ENCODE data around the gene AIPL1. TPM values are rescaled to one million over a fixed set of nuclear protein-coding genes. Genes with fewer than 3 reads are reported as not detected.

The AIPL1 gene
- total RNA-seq, 8 experiments from 2014 or later, result 0.08 to 1.00 (median 0.39) TPM; not detected in 4

DNA sequence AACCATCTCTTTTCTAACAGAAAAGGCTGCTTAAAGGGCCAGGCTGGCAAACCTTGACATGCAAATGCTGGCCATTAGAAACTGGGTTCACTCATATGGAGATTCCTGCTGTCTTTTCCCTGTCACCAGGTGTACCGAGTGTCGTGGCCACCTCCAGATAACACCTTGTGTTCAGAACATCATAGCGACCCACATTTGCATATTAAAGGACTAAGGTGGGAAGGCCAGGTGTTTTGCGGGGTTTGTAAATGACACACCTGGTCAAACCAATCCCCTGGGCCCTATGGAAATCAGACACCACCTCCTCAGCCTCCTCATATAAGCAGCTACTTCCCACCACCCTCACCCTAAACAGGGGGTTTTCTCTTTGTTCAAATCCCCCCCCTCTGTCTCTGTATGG, 2.5 kb upstream of the AIPL1 start:
- 6 to 52% (median 40%) methylated on average over 1 to 3 of the region's 4 CpGs; no CpG with 5 or more reads in 4 of the 10 experiments for WGBS, 10 experiments
- no peak overlapping the region for H3K4me3 ChIP-seq
- peaks cover 13 to 15% of the 10 kb centered on the region in 2 donors for H3K4me1 ChIP-seq (replicated peaks in 1 of 2)
- in situ Hi-C loops (cut with MboI; ENCODE audit: low pct_unique_long_range_greater_than_20kb in 2 of 9, low sequenced_read_pairs in 9 of 9, unreplicated experiment in 9 of 9), result loop anchor here in 2 of 9 experiments (10.0 to 25.0 kb wide), 2 partner anchors 850 to 853 kb away; partner anchors contain the start of gene NLRP1 (in 2 of the 2)
- no peak overlapping the region for H3K27ac ChIP-seq
- no peak for ATAC-seq (replicated peaks in 6 of 8)

DNA sequence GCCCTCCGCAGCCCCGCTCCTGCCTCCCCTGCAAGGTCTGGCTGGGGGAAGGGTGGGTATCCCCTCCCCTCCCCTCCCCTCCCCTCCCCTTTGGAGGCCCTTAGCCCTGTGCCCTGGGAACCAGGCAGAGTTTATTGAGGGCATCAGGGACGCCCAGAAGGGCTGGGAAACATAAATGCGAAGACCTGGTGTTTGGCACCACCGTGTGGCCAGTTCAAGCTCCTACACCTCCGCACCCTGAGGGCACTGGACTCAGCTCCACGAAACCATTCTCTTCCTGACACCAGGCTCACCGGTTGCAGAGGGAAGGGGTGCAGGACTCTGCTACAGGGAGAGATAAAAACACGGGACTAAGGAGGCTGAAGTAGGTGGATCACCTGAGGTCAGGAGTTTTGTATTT, 1.0 kb upstream of the AIPL1 start:
- 0 to 18% (median 0%) methylated on average over 1 to 3 of the region's 9 CpGs; no CpG with 5 or more reads in 7 of the 10 experiments for WGBS, 10 experiments
- Histone ChIP-seq H3K27ac (no peak overlapping the region), H3K4me1 (replicated peaks in 1 of 2) (peaks cover 13 to 15% of the 10 kb centered on the region in 2 donors), H3K4me3 (no peak overlapping the region)
- in situ Hi-C loops (cut with MboI; ENCODE audit: low pct_unique_long_range_greater_than_20kb in 2 of 9, low sequenced_read_pairs in 9 of 9, unreplicated experiment in 9 of 9), result loop anchor here in 2 of 9 experiments (10.0 to 25.0 kb wide), 2 partner anchors 849 to 851 kb away; partner anchors contain the start of gene NLRP1 (in 2 of the 2)
- peak; percentile 81 to 99 (median 84) for ATAC-seq (replicated peaks in 6 of 8)

DNA sequence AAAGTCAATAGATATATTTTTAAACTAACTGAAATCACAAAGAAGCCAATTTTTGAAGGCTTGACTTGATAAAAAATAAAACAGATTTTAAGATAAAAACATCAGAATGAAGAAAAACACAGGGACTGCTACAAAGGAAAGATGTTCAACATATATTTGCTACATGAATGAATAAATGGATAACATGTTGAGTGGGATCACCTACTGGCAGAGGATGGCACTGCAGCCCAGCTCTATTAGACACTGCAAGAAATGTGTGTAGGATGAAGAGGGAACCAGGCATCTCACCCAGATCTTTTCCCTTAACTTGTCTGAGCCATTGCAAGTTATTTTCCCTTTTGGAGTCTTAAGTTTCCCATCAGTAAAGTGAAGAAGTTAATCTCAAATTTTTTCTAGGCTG, 4.2 kb downstream of the AIPL1 start:
- in situ Hi-C loops (cut with MboI; ENCODE audit: low pct_unique_long_range_greater_than_20kb in 2 of 9, low sequenced_read_pairs in 9 of 9, unreplicated experiment in 9 of 9), result loop anchor here in 2 of 9 experiments (10.0 to 25.0 kb wide), 2 partner anchors 843 to 846 kb away; partner anchors contain the start of gene NLRP1 (in 2 of the 2)
- Histone ChIP-seq H3K4me3 (no peak overlapping the region), H3K4me1 (replicated peaks in 1 of 2) (peaks cover 0 to 5% of the 10 kb centered on the region in 2 donors), H3K27ac (no peak overlapping the region)
- no peak for ATAC-seq (replicated peaks in 6 of 8)

DNA sequence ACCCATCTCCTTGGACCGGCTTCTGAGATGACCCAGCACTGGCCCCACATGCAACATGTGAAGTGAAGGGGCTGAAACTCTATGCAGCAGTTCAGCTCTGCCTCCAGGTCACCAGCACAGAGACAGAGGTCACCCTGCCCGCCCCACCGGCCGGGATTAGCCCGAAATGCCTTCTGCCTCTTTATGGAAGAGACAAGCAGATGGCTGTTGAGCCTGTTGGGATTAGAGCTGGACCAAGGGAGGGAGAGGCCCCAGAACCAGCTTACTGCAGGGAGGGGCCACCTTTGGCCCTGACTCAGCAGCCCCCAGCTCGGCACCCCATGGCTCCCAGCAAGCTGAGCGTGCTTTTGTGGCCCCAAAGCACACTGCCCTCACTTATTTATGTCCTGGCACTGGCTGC, 5.7 kb downstream of the AIPL1 start:
- 10 to 80% (median 17%) methylated on average over 1 to 4 of the region's 7 CpGs; no CpG with 5 or more reads in 6 of the 10 experiments for WGBS, 10 experiments
- Histone ChIP-seq H3K4me1 (replicated peaks in 1 of 2) (peaks cover 0 to 5% of the 10 kb centered on the region in 2 donors), H3K4me3 (no peak overlapping the region), H3K27ac (no peak overlapping the region)
- ATAC-seq (replicated peaks in 6 of 8), result peak in 1 of 8 experiments; percentile 16
- in situ Hi-C loops (cut with MboI; ENCODE audit: low pct_unique_long_range_greater_than_20kb in 2 of 9, low sequenced_read_pairs in 9 of 9, unreplicated experiment in 9 of 9), result loop anchor here in 6 of 9 experiments (10.0 to 25.0 kb wide), 3 partner anchors 834 to 844 kb away; partner anchors contain the start of gene NLRP1 (in 5 of the 6)

DNA sequence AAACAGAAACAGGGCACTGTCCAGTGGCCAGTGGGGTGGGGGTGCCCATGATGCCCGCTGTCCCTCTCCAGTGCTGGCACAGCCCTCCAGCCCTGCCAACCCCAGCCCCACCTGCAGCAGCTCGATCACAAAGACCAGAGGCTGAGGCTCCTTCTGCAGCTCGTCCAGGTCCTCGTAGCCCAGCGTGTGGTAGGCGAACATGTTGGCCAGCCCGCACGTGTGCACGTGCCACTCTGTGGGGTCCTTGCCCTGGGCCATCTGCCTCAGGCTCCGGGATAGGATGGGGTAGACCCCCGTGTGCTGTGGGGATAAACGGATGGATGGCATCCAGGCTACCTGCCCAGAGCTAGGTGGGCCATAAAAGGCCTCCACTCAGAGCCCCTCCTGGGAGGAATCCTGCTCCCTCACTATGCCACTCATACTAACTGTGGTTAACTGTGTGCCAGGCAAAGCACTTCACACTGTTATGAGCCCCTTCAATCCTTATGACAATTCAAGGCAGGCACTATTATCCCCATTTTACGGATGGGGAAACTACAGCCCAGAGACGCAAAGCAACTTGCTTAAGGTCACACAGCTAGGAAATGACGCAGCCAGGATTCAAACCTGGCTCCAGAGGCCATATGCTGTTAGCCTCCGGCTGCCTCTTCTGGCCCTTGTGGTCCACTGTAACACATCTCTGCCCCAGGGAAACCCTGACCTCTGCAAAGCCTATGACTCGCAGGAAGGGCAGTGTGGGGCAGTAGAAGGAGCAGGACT, 6.5 kb downstream of the AIPL1 start:
- in situ Hi-C loops (cut with MboI; ENCODE audit: low pct_unique_long_range_greater_than_20kb in 2 of 9, low sequenced_read_pairs in 9 of 9, unreplicated experiment in 9 of 9), result loop anchor here in 6 of 9 experiments (10.0 to 25.0 kb wide), 3 partner anchors 834 to 844 kb away; partner anchors contain the start of gene NLRP1 (in 5 of the 6)
- no peak for ATAC-seq (replicated peaks in 6 of 8)
- 31 to 100% (median 92%) methylated on average over 2 to 13 of the region's 17 CpGs; no CpG with 5 or more reads in 3 of the 10 experiments for WGBS, 10 experiments
- H3K27ac ChIP-seq, result no peak overlapping the region
- peaks cover 0 to 5% of the 10 kb centered on the region in 2 donors for H3K4me1 ChIP-seq (replicated peaks in 1 of 2)
- no peak overlapping the region for H3K4me3 ChIP-seq

DNA sequence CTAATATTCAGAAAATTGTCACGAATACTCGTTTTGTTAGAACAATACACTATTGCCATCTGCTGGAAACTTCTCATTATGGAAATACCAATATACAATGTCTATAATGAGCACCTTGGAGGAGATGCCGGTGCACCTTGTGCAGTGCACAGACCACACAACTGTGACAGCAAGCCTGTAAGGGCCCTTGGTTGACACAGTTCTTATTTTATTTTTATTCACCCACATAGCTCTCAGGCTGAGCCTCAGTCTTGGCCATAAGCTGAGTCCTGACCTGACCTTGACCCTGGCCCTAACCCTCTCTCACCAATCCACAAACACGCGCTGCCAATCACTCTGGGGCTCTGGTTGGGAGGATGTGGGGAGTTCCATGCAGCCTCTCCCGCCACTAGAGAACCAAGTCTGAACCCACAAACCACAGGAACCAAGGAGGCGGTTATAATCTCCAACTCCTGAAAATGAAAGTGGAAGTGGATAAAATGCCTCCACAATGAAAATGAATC, 7.6 kb downstream of the AIPL1 start:
- 50 to 97% (median 74%) methylated on average over 2 to 6 of the region's 7 CpGs; no CpG with 5 or more reads in 3 of the 10 experiments for WGBS, 10 experiments
- ATAC-seq (replicated peaks in 6 of 8), result peak in 1 of 8 experiments; percentile 37
- H3K4me3 ChIP-seq, result no peak overlapping the region
- H3K27ac ChIP-seq, result no peak overlapping the region
- in situ Hi-C loops (cut with MboI; ENCODE audit: low pct_unique_long_range_greater_than_20kb in 2 of 9, low sequenced_read_pairs in 9 of 9, unreplicated experiment in 9 of 9), result loop anchor here in 6 of 9 experiments (10.0 to 25.0 kb wide), 3 partner anchors 833 to 843 kb away; partner anchors contain the start of gene NLRP1 (in 5 of the 6)
- H3K4me1 ChIP-seq (replicated peaks in 1 of 2), result peaks cover 0 to 5% of the 10 kb centered on the region in 2 donors

DNA sequence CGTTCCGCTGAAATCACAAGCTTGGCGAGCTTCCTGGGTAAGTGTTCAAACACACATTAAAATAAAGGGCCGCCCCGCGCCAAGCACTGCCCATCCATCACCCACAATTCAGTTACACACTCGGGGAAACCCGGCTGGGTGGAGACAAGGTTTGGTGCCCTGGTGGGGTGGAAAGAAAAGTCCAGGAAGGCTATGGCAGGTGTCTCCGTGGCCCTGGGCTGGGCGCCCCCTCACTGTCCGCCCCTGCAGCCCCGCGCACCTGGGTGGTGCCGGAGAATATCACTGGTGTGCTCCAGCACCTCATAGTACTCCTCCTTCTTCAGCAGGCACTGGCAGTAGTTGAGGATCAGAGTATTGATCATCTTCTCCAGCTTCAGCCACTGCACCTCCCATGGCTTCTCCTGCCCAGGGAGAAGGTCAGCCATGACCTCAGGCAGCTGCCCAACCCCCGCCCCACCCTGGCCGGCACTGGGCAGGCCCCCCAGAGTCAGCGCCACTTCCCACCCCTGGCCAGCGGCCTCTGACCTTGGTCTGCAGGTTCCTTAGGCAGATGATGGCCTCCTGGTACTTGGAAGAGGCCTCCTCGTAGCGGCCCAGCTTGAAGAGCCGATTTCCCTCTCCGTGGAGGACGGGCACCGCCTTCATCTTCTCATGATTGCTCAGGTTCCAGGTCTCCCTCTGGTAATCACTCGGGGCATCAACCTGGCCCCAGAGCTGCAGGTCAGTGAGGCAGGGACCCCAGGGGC, 8.4 kb downstream of the AIPL1 start:
- no peak for ATAC-seq (replicated peaks in 6 of 8)
- no peak overlapping the region for H3K27ac ChIP-seq
- peaks cover 0 to 5% of the 10 kb centered on the region in 2 donors for H3K4me1 ChIP-seq (replicated peaks in 1 of 2)
- WGBS, 10 experiments, result 53 to 100% (median 83%) methylated on average over 1 to 12 of the region's 25 CpGs; no CpG with 5 or more reads in 2 of the 10 experiments
- H3K4me3 ChIP-seq, result no peak overlapping the region
- in situ Hi-C loops (cut with MboI; ENCODE audit: low pct_unique_long_range_greater_than_20kb in 2 of 9, low sequenced_read_pairs in 9 of 9, unreplicated experiment in 9 of 9), result loop anchor here in 6 of 9 experiments (10.0 to 25.0 kb wide), 3 partner anchors 832 to 842 kb away; partner anchors contain the start of gene NLRP1 (in 5 of the 6)

DNA sequence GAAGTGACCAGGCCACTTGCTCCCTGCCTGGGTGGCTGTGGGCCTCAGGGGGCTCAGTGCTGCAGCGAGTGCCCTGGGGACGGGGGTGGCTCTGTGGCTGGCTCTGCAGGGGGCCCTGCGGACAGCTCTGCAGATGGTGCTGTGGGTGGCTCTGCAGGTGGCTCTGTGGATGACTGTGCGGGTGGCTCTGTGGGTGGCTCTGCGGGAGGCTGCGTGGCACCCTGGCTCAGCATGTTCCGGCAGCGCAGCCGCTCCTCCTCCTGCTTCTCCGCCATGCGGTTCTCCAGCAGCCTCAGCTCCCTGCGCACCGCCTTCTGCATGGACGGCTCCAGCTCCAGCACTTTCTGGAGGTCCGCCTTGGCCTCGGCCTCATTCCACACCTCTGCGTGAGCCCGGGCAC, 9.5 kb downstream of the AIPL1 start:
- ATAC-seq (replicated peaks in 6 of 8), result no peak
- Histone ChIP-seq H3K4me3 (no peak overlapping the region), H3K4me1 (replicated peaks in 1 of 2) (peaks cover 0 to 5% of the 10 kb centered on the region in 2 donors), H3K27ac (no peak overlapping the region)
- in situ Hi-C loops (cut with MboI; ENCODE audit: low pct_unique_long_range_greater_than_20kb in 2 of 9, low sequenced_read_pairs in 9 of 9, unreplicated experiment in 9 of 9), result loop anchor here in 6 of 9 experiments (10.0 to 25.0 kb wide), 3 partner anchors 831 to 841 kb away; partner anchors contain the start of gene NLRP1 (in 5 of the 6)
- 48 to 80% methylated on average over 1 to 2 of the region's 18 CpGs; no CpG with 5 or more reads in 8 of the 10 experiments for WGBS, 10 experiments

DNA sequence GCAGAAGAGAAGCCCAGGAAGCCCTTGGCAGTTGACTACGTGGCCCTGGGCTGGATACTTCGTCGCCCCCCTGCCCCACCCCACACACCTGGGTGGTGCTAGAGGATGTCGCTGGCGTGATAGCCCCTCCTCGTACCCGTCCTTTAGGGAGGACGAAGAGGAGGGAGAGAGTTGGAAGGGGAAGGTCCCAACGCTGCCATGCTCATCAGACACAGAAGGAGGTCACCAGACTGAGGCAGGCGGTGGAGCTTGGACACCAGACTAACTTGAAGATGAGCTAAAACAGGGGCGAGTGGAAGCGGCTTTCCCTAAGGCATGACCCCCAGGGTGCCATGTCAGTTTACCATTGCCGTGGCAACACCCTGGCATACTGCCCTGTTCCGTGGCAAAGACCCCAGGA, 11.0 kb downstream of the AIPL1 start:
- in situ Hi-C loops (cut with MboI; ENCODE audit: low pct_unique_long_range_greater_than_20kb in 2 of 9, low sequenced_read_pairs in 9 of 9, unreplicated experiment in 9 of 9), result loop anchor here in 8 of 9 experiments (10.0 to 25.0 kb wide), 4 partner anchors 337 to 839 kb away; partner anchors contain the start of gene NLRP1 (in 4 of the 8)
- WGBS, 10 experiments, result 10 to 100% (median 82%) methylated on average over 1 to 9 of the region's 14 CpGs; no CpG with 5 or more reads in 2 of the 10 experiments
- Histone ChIP-seq H3K4me3 (no peak overlapping the region), H3K4me1 (replicated peaks in 1 of 2) (no peaks in the 10 kb centered on the region), H3K27ac (no peak overlapping the region)
- ATAC-seq (replicated peaks in 6 of 8), result no peak

DNA sequence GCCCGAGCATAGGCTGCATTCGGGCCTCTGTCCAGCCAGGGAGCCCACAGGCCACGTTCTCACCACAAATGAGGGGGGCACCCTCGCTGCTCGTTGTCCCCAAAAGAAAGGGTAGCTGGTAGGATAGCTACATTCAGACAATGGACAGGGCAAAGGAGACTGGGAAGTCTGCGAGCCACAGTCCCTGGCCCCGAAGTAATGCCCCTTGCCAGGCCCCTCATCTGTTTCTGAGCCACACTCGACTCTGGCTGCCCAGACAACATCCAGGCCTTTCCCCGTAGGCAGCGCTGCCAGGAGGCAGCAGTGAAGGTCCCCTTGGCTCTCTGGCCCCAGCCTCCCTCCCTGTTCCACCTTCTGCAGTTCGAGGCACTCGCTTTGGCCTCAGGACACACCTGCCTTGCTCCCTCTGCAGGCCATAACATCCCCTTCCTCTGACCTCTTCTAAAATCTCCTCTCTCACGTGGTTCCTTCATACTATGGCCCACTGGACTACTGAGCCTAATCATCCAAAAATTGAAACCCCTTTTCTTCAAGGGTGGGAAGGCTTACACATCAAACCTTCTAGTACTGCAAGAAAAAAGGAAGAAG, 12.2 kb downstream of the AIPL1 start:
- no peaks in the 10 kb centered on the region for H3K4me1 ChIP-seq (replicated peaks in 1 of 2)
- H3K27ac ChIP-seq, result no peak overlapping the region
- no peak overlapping the region for H3K4me3 ChIP-seq
- in situ Hi-C loops (cut with MboI; ENCODE audit: low pct_unique_long_range_greater_than_20kb in 2 of 9, low sequenced_read_pairs in 9 of 9, unreplicated experiment in 9 of 9), result loop anchor here in 8 of 9 experiments (10.0 to 25.0 kb wide), 4 partner anchors 335 to 838 kb away; partner anchors contain the start of gene NLRP1 (in 4 of the 8)
- no peak for ATAC-seq (replicated peaks in 6 of 8)
- 0 to 68% (median 20%) methylated on average over 1 to 5 of the region's 13 CpGs; no CpG with 5 or more reads in 3 of the 10 experiments for WGBS, 10 experiments

DNA sequence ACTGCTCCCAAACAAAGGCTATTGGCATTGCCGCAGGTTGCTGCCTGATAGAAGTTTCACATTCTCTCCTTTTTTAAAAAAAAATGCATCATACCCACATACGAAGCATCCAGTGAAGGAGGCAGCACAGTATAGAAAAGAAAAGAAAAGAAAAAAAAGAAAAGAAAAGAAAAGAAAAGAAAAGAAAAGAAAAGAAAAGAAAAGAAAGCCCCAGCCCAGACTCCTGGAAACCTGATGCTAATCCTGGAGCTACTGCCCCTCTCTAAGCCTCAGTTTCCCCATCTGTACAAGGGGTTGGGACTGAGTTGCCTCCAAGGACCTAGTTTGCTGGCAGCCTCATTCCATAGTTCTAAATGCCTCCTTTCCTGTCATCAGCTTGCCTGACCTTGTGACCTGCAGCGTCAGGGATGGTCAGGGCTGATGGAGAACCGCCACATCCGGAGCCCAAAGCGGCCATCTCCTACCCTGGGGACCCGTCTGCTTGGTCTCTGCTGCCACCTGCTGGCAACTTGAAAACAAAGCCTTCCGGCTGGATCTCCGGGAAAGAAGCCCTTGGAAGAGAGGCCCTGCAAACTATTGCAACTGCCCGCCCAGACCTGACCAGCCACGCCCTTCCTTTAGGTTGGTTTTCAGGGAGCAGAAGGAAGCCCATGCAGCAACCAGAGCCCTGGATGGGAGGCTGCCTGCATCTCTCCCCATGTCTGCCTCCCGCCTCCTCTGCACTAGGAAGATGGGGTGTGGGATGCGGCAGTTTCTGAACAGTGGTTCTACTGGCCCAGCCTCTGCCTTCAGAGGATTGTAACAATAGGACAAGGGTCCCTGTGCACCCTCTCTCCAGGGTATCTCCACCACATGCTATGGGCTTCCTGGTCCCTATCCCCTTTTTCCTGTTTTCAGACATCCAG, 13.0 kb downstream of the AIPL1 start:
- H3K4me3 ChIP-seq, result no peak overlapping the region
- in situ Hi-C loops (cut with MboI; ENCODE audit: low pct_unique_long_range_greater_than_20kb in 2 of 9, low sequenced_read_pairs in 9 of 9, unreplicated experiment in 9 of 9), result loop anchor here in 8 of 9 experiments (10.0 to 25.0 kb wide), 4 partner anchors 335 to 837 kb away; partner anchors contain the start of gene NLRP1 (in 4 of the 8)
- ATAC-seq (replicated peaks in 6 of 8), result peak; percentile 91 to 96 (median 93)
- 0 to 100% (median 30%) methylated on average over 1 to 7 of the region's 13 CpGs; no CpG with 5 or more reads in 1 of the 10 experiments for WGBS, 10 experiments
- peaks cover 0 to 2% of the 10 kb centered on the region in 2 donors for H3K4me1 ChIP-seq (replicated peaks in 1 of 2)
- H3K27ac ChIP-seq, result no peak overlapping the region

Data from motor neuron (in vitro differentiated cells).